PC-3 (cell line): ENCODE measurements around the gene SULT2B1.

Experiments used
- EZH2 ChIP-seq: fragments of 300-600 bp; sonication (generic); IDR thresholded peaks from one replicate; pipeline ENCODE4 v1.6.1; 2017; ENCODE audit warnings: antibody characterized with exemption, mild to moderate bottlenecking, low read length; ENCODE audit not compliant: unreplicated experiment
- EZH2phosphoT487 ChIP-seq: fragments of 300-600 bp; sonication (generic); IDR thresholded peaks from 2 replicates; pipeline ENCODE4 v1.6.1; 2018; ENCODE audit warnings: mild to moderate bottlenecking, antibody characterized with exemption, low read length, borderline replicate concordance
- TF ChIP-seq, protein P1 (sequence below): fragments of 300-600 bp; sonication (generic); conservative IDR thresholded peaks from 2 replicates; pipeline ENCODE4 v1.5.1; 2017; ENCODE audit warnings: antibody characterized with exemption, low read depth, mild to moderate bottlenecking, low read length

DNA sequence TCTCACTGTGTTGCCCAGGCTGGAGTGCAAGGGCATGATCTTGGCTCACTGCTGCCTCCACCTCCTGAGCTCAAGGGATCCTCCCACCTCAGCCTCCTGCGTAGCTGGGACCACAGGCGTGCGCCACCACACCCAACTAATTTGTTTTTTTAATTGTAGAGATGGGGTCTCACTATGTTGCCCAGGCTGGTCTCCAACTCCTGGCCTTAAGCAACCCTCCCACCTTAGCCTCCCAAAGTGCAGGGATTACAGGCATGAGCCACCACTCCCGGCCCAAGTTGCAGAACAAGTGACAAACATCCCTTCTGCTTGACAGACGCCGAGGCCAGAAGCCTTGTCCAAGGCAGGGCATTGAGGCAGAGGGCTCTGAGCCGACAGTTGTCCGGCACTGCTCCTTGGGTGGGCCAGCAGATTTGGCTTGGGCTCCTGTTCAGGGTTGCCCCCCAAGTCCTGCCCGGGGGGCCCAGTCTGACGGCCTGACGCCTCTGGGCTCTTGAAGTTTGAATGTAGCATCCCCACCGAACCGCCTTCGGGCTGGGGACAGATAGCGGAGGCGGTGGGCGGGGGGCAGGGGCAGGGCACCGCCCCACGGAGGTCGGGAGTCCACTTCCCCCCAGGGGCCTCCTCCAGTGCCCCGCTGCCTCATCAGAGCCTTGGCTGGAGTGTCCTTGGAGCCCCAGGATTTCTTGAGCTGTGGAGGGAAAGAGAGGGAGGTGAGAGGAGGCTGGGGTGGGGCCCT, 48.9 kb downstream of the SULT2B1 start:
- TF ChIP-seq, protein P1, sequence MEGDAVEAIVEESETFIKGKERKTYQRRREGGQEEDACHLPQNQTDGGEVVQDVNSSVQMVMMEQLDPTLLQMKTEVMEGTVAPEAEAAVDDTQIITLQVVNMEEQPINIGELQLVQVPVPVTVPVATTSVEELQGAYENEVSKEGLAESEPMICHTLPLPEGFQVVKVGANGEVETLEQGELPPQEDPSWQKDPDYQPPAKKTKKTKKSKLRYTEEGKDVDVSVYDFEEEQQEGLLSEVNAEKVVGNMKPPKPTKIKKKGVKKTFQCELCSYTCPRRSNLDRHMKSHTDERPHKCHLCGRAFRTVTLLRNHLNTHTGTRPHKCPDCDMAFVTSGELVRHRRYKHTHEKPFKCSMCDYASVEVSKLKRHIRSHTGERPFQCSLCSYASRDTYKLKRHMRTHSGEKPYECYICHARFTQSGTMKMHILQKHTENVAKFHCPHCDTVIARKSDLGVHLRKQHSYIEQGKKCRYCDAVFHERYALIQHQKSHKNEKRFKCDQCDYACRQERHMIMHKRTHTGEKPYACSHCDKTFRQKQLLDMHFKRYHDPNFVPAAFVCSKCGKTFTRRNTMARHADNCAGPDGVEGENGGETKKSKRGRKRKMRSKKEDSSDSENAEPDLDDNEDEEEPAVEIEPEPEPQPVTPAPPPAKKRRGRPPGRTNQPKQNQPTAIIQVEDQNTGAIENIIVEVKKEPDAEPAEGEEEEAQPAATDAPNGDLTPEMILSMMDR = no peak
- no peak for TF ChIP-seq EZH2
- TF ChIP-seq EZH2phosphoT487 = no peak
